Measurements from ENCODE around the gene ITGAD. TPM values are rescaled to one million over a fixed set of nuclear protein-coding genes. Genes with fewer than 3 reads are reported as not detected.

Gene ITGAD
- total and polyA plus RNA-seq, 2 experiments from 2014 or later = not detected

- H3K4me1 ChIP-seq (ENCODE audit: insufficient read depth) = no peaks in the 10 kb centered on the region
- H3K27ac Mint-ChIP-seq = no peak overlapping the region
- H3K4me3 Mint-ChIP-seq = no peak overlapping the region
- H3K9me2 ChIP-seq (ENCODE audit: insufficient read depth) = no peaks in the 10 kb centered on the region
- H4K20me1 ChIP-seq (replicated peaks; ENCODE audit: insufficient read depth) = 0 out of 2 replicates have a peak, but pooled peaks cover 2% of the 10 kb centered on the region
- H3K9me3 Mint-ChIP-seq = peaks cover 13% of the 10 kb centered on the region; the same call in 2 of the 3 replicates
- H3K79me2 ChIP-seq (replicated peaks; ENCODE audit: insufficient read depth) = no peaks in the 10 kb centered on the region
- no peak overlapping the region for H3K27ac ChIP-seq (ENCODE audit: low read depth)
- DNase-seq (ENCODE audit: low spot score) = no peak
- H3K4me3 ChIP-seq = no peak overlapping the region
- H3K27me3 ChIP-seq (ENCODE audit: insufficient read depth) = peaks cover 46% of the 10 kb centered on the region
- peaks cover 4% of the 10 kb centered on the region; the same call in 2 of the 3 replicates for H3K4me1 Mint-ChIP-seq
- no peak for ATAC-seq
- H2AFZ ChIP-seq = no peak overlapping the region
- no peak overlapping the region for H3K4me2 ChIP-seq
- peaks cover 20% of the 10 kb centered on the region for H3K27me3 Mint-ChIP-seq (ENCODE audit: insufficient read depth, low read depth, poor library complexity)
- no peaks in the 10 kb centered on the region for H3K36me3 ChIP-seq (ENCODE audit: insufficient read depth)
- peaks cover 4% of the 10 kb centered on the region; the same call in 1 of the 3 replicates for H3K36me3 Mint-ChIP-seq (ENCODE audit: low read depth)
- no peak for TF ChIP-seq ZNF331 (CRISPR knock-in tag; IDR thresholded peaks at IDR 0.05; ENCODE audit: low read depth)
- TF ChIP-seq, protein P1, sequence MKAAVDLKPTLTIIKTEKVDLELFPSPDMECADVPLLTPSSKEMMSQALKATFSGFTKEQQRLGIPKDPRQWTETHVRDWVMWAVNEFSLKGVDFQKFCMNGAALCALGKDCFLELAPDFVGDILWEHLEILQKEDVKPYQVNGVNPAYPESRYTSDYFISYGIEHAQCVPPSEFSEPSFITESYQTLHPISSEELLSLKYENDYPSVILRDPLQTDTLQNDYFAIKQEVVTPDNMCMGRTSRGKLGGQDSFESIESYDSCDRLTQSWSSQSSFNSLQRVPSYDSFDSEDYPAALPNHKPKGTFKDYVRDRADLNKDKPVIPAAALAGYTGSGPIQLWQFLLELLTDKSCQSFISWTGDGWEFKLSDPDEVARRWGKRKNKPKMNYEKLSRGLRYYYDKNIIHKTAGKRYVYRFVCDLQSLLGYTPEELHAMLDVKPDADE (IDR thresholded peaks at IDR 0.05) = no peak
- no peak for TF ChIP-seq REST (IDR thresholded peaks at IDR 0.05; ENCODE audit: unreplicated experiment)
- no peak for TF ChIP-seq EZH2 (IDR thresholded peaks at IDR 0.05; ENCODE audit: low read depth, unreplicated experiment)
- TF ChIP-seq, protein P2, sequence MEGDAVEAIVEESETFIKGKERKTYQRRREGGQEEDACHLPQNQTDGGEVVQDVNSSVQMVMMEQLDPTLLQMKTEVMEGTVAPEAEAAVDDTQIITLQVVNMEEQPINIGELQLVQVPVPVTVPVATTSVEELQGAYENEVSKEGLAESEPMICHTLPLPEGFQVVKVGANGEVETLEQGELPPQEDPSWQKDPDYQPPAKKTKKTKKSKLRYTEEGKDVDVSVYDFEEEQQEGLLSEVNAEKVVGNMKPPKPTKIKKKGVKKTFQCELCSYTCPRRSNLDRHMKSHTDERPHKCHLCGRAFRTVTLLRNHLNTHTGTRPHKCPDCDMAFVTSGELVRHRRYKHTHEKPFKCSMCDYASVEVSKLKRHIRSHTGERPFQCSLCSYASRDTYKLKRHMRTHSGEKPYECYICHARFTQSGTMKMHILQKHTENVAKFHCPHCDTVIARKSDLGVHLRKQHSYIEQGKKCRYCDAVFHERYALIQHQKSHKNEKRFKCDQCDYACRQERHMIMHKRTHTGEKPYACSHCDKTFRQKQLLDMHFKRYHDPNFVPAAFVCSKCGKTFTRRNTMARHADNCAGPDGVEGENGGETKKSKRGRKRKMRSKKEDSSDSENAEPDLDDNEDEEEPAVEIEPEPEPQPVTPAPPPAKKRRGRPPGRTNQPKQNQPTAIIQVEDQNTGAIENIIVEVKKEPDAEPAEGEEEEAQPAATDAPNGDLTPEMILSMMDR (conservative IDR thresholded peaks at IDR 0.05; ENCODE audit: low read depth in 2 of 2) = no peak
- TF ChIP-seq ZNF114 (CRISPR knock-in tag; IDR thresholded peaks at IDR 0.05) = no peak
- TF ChIP-seq, protein P3, sequence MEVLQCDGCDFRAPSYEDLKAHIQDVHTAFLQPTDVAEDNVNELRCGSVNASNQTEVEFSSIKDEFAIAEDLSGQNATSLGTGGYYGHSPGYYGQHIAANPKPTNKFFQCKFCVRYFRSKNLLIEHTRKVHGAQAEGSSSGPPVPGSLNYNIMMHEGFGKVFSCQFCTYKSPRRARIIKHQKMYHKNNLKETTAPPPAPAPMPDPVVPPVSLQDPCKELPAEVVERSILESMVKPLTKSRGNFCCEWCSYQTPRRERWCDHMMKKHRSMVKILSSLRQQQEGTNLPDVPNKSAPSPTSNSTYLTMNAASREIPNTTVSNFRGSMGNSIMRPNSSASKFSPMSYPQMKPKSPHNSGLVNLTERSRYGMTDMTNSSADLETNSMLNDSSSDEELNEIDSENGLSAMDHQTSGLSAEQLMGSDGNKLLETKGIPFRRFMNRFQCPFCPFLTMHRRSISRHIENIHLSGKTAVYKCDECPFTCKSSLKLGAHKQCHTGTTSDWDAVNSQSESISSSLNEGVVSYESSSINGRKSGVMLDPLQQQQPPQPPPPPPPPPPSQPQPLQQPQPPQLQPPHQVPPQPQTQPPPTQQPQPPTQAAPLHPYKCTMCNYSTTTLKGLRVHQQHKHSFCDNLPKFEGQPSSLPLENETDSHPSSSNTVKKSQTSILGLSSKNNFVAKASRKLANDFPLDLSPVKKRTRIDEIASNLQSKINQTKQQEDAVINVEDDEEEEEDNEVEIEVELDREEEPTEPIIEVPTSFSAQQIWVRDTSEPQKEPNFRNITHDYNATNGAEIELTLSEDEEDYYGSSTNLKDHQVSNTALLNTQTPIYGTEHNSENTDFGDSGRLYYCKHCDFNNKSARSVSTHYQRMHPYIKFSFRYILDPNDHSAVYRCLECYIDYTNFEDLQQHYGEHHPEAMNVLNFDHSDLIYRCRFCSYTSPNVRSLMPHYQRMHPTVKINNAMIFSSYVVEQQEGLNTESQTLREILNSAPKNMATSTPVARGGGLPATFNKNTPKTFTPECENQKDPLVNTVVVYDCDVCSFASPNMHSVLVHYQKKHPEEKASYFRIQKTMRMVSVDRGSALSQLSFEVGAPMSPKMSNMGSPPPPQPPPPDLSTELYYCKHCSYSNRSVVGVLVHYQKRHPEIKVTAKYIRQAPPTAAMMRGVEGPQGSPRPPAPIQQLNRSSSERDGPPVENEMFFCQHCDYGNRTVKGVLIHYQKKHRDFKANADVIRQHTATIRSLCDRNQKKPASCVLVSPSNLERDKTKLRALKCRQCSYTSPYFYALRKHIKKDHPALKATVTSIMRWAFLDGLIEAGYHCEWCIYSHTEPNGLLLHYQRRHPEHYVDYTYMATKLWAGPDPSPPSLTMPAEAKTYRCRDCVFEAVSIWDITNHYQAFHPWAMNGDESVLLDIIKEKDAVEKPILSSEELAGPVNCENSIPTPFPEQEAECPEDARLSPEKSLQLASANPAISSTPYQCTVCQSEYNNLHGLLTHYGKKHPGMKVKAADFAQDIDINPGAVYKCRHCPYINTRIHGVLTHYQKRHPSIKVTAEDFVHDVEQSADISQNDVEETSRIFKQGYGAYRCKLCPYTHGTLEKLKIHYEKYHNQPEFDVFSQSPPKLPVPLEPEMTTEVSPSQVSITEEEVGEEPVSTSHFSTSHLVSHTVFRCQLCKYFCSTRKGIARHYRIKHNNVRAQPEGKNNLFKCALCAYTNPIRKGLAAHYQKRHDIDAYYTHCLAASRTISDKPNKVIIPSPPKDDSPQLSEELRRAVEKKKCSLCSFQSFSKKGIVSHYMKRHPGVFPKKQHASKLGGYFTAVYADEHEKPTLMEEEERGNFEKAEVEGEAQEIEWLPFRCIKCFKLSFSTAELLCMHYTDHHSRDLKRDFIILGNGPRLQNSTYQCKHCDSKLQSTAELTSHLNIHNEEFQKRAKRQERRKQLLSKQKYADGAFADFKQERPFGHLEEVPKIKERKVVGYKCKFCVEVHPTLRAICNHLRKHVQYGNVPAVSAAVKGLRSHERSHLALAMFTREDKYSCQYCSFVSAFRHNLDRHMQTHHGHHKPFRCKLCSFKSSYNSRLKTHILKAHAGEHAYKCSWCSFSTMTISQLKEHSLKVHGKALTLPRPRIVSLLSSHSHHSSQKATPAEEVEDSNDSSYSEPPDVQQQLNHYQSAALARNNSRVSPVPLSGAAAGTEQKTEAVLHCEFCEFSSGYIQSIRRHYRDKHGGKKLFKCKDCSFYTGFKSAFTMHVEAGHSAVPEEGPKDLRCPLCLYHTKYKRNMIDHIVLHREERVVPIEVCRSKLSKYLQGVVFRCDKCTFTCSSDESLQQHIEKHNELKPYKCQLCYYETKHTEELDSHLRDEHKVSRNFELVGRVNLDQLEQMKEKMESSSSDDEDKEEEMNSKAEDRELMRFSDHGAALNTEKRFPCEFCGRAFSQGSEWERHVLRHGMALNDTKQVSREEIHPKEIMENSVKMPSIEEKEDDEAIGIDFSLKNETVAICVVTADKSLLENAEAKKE (CRISPR knock-in tag; IDR thresholded peaks at IDR 0.05) = no peak
- no peak for TF ChIP-seq EZH2phosphoT487 (IDR thresholded peaks at IDR 0.05; ENCODE audit: unreplicated experiment)
- TF ChIP-seq NANOG (IDR thresholded peaks at IDR 0.05; ENCODE audit: borderline replicate concordance) = no peak
- TF ChIP-seq CREB1 (CRISPR knock-in tag; IDR thresholded peaks at IDR 0.05; ENCODE audit: low read depth) = no peak
- no peak for TF ChIP-seq JUNB (IDR thresholded peaks at IDR 0.05; ENCODE audit: unreplicated experiment)
- TF ChIP-seq STAT1 (IDR thresholded peaks at IDR 0.05; ENCODE audit: unreplicated experiment) = no peak
- TF ChIP-seq POLR2AphosphoS5 (IDR thresholded peaks at IDR 0.05; ENCODE audit: low read depth) = no peak
- H3F3A ChIP-seq (replicated peaks; ENCODE audit: low read depth) = no peaks in the 10 kb centered on the region
These were observed 36.7 kb downstream of the ITGAD start for GRCh38 chr16:31429796-31430195.

All from GM23338 (cell line).